Parathyroid adenoma (tissue), 2 donors: Measurements from ENCODE around the gene PUM1.

Experiments used
- H2AFZ ChIP-seq: fragments of 300-600 bp; sonication (generic); one replicate; pipeline ENCODE4 v1.7.0; 2017; ENCODE audit warnings: antibody characterized with exemption, mild to moderate bottlenecking
- H3K27ac ChIP-seq: fragments of 300-600 bp; sonication (generic); one replicate; pipeline ENCODE4 v1.7.0; 2017
- H3K27me3 ChIP-seq: fragments of 300-600 bp; sonication (generic); one replicate; pipeline ENCODE4 v1.7.0; 2017; ENCODE audit warnings: low read length; ENCODE audit not compliant: control insufficient read depth, insufficient read depth
- H3K36me3 ChIP-seq: fragments of 300-600 bp; sonication (generic); one replicate; pipeline ENCODE4 v1.7.0; 2017; ENCODE audit warnings: low read length; ENCODE audit not compliant: control insufficient read depth, insufficient read depth
- H3K4me1 ChIP-seq: fragments of 300-600 bp; sonication (generic); one replicate; pipeline ENCODE4 v1.7.0; 2017; ENCODE audit warnings: control low read depth
- H3K4me2 ChIP-seq: fragments of 300-600 bp; sonication (generic); one replicate; pipeline ENCODE4 v1.7.0; 2017; ENCODE audit warnings: low read length
- H3K4me3 ChIP-seq: fragments of 300-600 bp; sonication (generic); one replicate; pipeline ENCODE4 v1.7.0; 2017; ENCODE audit warnings: low read depth, low read length
- H3K79me2 ChIP-seq: fragments of 300-600 bp; sonication (generic); one replicate; pipeline ENCODE4 v1.7.0; 2017; ENCODE audit warnings: control low read depth
- H3K9ac ChIP-seq: fragments of 300-600 bp; sonication (generic); one replicate; pipeline ENCODE4 v1.7.0; 2017; ENCODE audit warnings: mild to moderate bottlenecking
- H3K9me3 ChIP-seq: fragments of 300-600 bp; sonication (generic); one replicate; pipeline ENCODE4 v1.7.0; 2017; ENCODE audit warnings: low read length; ENCODE audit not compliant: control insufficient read depth
- CTCF ChIP-seq: fragments of 300-600 bp; sonication (generic); IDR thresholded peaks from one replicate; pipeline ENCODE4 v1.7.0; 2017; ENCODE audit warnings: antibody characterized with exemption, mild to moderate bottlenecking
- donor health status: primary hyperparathyroidism.

PUM1 gene

GRCh38 chr1:30995990-30996612 is 69.4 kb downstream of the PUM1 start:
- Histone ChIP-seq H3K36me3 (no peaks in the 10 kb centered on the region), H3K27ac (no peak overlapping the region), H2AFZ (no peak overlapping the region), H3K27me3 (no peaks in the 10 kb centered on the region), H3K4me3 (no peak overlapping the region), H3K79me2 (peaks cover 11% of the 10 kb centered on the region), H3K9me3 (no peaks in the 10 kb centered on the region), H3K4me1 (no peaks in the 10 kb centered on the region), H3K9ac (no peak overlapping the region), H3K4me2 (no peak overlapping the region)
- no peak for TF ChIP-seq CTCF

GRCh38 chr1:30991862-30992606 is 73.5 kb downstream of the PUM1 start:
- Histone ChIP-seq H2AFZ (no peak overlapping the region), H3K79me2 (peaks cover 22% of the 10 kb centered on the region), H3K4me3 (no peak overlapping the region), H3K9me3 (no peaks in the 10 kb centered on the region), H3K36me3 (no peaks in the 10 kb centered on the region), H3K4me2 (no peak overlapping the region), H3K4me1 (no peaks in the 10 kb centered on the region), H3K9ac (no peak overlapping the region), H3K27me3 (no peaks in the 10 kb centered on the region), H3K27ac (no peak overlapping the region)
- TF ChIP-seq CTCF, result no peak

GRCh38 chr1:30990591-30990990 is 74.9 kb downstream of the PUM1 start:
- Histone ChIP-seq H2AFZ (no peak overlapping the region), H3K27me3 (no peaks in the 10 kb centered on the region), H3K4me1 (no peaks in the 10 kb centered on the region), H3K4me3 (no peak overlapping the region), H3K27ac (no peak overlapping the region), H3K79me2 (peaks cover 15% of the 10 kb centered on the region), H3K9ac (no peak overlapping the region), H3K9me3 (no peaks in the 10 kb centered on the region), H3K4me2 (no peak overlapping the region), H3K36me3 (no peaks in the 10 kb centered on the region)
- TF ChIP-seq CTCF, result no peak

GRCh38 chr1:30988045-30988444 is 77.5 kb downstream of the PUM1 start:
- Histone ChIP-seq H3K4me2 (no peak overlapping the region), H3K4me3 (no peak overlapping the region), H3K27ac (no peak overlapping the region), H3K4me1 (no peaks in the 10 kb centered on the region), H3K9me3 (no peaks in the 10 kb centered on the region), H3K27me3 (no peaks in the 10 kb centered on the region), H3K36me3 (no peaks in the 10 kb centered on the region), H2AFZ (no peak overlapping the region), H3K79me2 (peaks cover 15% of the 10 kb centered on the region), H3K9ac (no peak overlapping the region)
- no peak for TF ChIP-seq CTCF

- Histone ChIP-seq H3K9ac (no peak overlapping the region), H3K27me3 (no peaks in the 10 kb centered on the region), H3K36me3 (no peaks in the 10 kb centered on the region), H3K4me3 (no peak overlapping the region), H3K79me2 (peaks cover 15% of the 10 kb centered on the region), H2AFZ (no peak overlapping the region), H3K4me1 (peaks cover 6% of the 10 kb centered on the region), H3K9me3 (no peaks in the 10 kb centered on the region), H3K27ac (no peak overlapping the region), H3K4me2 (no peak overlapping the region)
- TF ChIP-seq CTCF, result no peak
These were observed 78.8 kb downstream of the PUM1 start for GRCh38 chr1:30986755-30987154.
